GM21381 (cell line): ENCODE data around the gene MVB12B.

ENCODE experiments used
- ATAC-seq: cut with Tn5 transposase; IDR thresholded peaks from one replicate; pipeline ENCODE4 v1.9.1; 2021; ENCODE audit warnings: mild to moderate bottlenecking, moderate library complexity; ENCODE audit not compliant: unreplicated experiment

The MVB12B gene

DNA sequence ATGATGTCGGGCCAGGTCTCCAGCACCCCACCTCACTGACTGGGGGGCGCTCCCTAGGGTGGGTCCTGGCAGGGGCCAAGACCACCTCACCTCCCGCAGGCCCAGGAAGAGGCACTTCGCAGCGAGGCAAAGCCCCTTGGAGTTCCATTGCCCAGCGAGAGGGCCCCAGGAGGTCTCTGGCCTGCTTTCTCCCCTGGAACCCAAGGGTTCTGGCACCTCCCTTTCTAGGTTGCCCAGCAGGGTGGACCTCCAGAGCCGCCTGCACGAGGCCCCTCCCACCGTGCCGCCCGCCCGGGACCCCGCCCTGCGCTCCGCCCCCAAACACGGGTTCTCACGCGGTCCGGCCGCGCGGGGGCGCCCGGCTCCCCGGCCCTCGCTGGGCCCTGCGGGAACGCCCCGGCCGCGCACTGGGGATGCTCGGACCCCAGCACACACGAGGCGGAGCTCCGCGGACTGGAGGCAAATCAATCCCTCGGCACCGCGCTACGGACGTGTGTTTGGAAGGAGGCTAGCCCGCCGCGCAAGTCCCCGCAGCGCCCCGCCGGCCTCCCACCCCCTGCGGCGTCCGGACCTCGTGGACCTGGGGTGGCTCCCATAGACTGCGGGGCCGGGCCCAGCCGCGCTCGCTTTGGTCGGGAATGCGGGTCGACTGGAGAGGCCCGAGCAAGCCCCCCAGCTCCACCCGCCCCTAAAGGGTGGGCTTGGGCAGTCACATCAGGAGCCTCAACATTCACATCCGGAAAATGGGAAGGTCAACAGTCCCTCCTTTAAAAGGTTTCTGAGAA, 187.6 kb downstream of the MVB12B start:
- ATAC-seq: no peak

DNA sequence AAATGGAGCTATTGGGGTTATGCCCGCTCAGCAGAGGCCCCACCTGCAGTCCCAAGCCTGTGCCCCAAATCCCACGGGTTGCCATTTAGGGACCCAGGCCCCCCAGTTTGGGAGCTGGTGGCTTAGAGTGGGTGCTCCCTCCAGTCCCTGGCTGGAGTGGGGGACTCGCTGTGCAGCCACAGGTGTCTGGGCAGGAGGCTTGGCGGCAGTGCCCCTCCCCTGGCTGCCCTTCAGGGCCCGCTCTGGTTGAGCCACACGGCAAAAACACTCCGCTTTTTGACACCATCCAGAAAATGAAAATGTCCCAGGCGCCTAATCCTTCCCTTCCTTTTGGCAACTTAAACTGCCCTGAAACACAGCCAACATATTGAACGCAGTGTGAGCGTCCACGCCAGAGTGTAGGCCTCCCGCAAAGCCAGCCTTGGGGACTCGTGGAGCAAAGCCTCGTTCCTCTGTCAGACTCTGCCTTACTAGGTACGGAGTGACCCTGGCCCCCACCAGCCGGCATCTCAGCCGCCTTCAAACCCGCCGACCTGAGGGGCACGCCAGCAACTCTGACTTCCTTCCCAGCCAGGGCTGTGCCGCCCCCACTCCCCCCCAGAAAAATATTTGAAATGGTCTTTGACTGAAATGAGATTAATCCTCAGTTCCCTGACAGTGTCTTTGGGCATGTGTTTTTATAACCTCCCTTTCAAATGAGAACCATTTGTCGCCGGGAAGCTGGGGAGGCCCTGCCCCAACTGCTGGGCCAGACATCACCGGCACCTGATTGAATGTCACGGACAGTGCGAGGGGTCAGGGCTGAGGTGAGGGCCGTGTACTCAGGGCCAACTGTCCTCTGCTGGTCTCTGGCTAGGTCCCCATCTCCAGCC, 188.6 kb downstream of the MVB12B start:
- no peak for ATAC-seq

DNA sequence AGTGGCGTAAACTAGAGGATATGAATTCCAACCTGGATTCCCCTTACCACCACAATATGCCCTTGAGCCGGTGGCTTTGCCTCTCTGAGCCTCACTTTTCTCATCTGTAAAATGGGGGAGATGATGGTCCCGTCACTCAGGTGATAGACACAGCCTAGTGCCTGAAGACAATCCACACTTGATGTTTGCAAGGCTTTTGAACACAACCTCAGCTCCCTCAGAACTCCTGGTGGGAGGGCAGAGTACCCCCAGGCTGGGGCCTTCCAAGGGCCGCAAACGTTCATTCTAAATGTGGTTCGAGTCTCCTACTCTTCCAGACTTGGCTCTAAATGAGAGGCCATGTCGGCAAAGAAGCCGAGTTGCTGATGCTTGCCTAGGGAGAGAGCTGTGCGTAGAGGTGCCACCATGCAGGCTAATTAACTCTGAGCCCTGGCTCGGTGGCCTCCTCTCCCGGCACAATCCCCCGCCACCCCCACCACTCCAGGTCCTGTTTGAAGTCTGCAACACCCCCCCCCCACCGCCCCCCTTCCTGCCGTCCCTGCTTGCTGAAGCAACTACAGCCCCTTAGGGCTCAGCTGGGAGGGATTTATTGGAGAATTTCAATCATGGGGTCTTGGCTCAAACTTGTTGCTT, 189.4 kb downstream of the MVB12B start:
- no peak for ATAC-seq

DNA sequence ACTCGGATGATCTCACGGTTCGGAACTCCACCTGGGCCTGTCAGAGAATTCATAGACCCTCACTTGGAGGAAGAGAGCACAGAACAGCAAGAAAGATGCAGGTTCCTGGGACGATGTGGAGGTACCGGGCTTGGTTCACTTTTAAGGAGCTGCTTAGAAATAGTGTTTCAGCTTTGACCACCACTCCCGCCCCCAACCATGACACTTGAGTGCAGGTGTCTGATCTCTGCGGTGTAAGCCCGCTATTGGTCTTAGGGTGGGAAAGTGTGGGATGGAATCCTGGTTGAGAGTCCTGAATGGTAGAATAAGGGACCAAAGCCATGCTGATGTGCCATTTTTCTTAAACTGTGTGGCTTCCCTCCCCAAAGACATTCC, 189.9 kb downstream of the MVB12B start:
- ATAC-seq: no peak

DNA sequence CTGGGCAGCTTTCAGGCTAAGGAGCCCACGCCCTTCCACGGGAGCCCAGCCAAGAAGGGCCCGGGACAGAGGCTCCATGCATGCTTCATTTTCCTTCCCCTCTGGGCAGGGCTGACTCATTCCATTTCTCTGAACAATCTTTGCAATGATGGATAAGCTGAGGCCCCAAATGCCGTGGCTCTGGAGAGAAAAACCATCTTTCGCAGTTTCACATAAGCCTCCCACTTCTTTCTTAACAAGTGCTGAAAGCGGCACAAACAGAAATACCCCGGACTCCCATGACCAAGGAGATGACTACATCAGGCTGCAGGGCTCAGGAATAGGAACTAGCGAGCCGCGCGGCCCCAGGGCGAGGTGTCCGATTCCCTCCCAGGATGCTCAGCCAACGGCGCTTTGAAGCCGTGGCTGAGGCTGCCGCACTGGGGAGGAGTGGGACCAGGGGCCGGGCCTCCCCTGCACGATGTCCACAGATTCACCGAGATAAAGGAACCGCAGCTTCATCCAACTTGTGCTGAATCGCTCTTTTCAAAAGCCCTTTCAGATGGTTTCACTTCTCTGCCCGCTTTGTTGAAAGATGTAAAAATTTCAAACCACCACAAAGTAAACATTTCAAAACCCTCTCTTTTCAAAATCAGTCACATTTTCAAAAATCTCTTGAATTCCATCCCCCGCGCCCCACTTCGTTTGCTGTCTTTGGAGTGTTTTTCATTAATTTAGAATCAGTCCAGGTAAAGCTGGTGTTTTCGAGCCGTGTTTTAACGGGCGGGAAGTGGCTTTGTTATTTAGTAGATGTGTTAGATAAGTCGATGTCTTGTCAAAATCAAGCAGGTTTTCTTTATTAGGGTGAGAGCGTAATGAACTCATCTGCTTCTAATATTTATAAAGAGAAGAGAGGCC, 190.6 kb downstream of the MVB12B start:
- ATAC-seq: no peak

DNA sequence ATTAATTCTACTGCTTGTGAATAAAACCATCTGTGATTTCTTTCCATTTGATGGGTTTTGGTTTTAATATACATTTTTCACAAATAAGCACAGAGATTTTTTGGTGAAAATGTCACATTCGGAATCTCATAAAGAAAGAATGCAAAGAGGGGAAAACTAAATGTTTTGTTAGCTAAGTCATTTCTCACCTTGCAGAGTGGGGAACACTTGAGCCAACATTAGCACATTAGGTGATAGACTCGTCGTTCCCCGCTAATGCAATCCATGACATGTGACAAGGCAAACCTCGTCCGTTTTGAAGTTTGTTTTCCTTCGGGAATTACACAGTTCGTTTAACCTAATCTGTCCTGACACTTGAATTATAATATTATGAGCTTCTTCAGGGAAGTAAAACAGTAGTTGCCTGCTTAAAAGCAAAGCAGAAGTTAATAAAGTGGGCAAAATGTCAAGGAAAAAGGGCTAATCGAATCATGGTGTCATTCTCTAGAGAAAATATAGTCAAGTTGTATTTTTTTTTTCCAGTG, 191.3 kb downstream of the MVB12B start:
- ATAC-seq: no peak

DNA sequence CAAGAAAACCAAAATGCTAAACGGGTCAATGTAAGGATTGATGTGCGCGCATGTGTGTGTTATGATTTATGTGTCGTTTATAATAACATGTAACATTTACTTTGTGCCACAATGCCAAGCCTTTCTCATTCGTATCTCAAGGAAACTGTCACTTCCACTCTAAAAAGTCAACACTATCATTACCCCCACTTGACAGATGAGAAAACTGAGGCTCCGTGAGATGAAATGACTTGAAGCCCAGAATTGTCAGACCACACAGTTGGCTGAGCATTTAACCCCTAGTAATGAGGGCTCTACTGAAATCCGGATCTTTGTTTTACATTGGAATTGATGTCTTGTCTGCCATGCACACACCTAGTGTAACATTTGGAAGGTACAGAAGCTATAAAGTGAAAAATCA, 192.1 kb downstream of the MVB12B start:
- ATAC-seq: no peak

DNA sequence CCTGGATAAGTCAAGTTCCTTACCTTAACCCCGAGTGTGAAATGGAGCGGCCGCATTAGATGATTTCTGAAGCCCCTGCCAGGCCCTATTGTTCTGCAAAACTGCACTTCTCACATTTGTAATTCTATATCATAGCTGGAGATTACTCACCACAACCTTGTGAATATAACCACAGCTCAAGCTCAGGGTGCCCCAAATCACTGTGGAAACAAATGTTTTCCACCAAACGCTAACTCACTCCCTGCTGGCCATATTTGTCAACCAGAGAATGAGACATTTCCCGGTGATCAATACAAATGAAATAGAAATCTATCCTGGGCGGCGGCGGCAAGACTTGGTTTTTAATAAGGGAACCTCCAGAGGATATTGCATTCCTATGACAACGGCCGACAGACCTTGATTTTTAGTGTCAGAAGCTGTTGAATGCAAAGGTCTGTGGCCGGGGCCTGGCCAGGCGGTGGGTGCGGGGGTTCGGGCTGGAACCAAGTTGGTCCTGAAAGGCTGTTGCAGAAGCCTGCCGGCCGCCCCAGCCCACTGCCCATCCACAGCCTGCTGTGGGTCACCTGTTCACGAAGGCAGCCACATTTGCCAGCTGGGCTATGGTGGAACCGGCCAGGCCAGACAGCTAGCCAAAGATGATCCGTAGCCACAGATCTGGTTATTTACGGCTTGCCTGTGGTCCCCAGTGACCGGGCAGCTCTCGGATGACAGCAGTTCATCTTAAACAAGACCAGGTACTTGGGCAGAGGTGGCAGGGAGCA, 193.2 kb downstream of the MVB12B start:
- ATAC-seq: no peak

DNA sequence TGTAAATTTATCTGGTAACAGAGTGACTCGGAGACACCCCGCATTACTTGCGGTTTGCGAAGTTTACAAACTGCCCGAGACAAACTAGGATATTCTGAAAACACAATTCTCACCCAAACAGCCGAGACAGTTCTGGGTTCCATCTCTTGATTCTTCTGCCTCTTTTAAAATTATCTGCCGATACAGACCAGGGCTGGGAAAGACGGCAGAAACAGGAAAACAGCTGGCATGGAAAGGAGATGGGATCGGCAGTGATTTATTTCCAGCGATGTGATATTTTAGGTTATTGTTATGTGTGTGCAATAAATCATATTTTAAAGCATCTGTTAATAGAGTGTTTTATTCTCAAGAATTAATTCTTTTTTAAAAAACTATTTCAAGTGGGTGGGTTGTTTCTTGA, 193.8 kb downstream of the MVB12B start:
- no peak for ATAC-seq

DNA sequence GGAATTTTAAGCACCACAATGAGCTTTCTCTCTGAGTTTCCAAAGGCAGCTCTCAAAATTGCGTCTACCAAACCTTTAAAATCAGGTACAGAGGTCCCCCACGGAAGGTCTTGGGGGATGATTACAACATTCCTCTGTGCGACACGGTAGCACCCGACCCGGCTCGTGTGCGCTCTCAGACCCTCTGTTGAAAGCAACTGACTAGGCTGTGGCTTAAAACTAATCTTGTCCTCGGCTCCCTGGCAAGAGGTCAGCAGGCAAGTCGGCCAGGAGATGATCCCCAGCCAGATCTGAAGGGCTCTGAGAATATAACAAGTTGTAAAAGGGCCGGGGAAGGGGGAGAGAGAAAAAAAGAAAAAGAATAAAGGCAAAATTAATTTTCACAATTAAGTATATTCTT, 194.5 kb downstream of the MVB12B start:
- ATAC-seq: no peak

DNA sequence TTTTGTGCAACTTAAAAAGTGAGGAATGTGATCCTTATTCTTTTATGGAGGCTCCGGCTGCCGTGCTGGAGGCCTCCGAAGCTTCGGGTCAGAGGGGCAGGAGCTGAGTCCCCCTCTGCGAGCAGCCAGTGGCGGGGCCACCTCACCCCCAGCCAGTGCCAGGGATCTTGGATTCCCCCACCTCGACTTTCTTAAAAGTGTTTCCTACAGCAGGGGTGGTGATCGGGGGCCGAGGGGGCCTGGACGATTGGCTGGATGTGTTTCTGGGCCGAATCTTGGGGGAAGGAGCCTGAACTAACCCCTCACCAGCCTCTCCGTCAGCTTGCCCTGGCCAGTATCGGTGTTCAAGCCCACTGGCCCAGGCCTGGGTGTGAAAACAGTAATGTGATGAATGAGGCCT, 194.9 kb downstream of the MVB12B start:
- ATAC-seq: no peak

DNA sequence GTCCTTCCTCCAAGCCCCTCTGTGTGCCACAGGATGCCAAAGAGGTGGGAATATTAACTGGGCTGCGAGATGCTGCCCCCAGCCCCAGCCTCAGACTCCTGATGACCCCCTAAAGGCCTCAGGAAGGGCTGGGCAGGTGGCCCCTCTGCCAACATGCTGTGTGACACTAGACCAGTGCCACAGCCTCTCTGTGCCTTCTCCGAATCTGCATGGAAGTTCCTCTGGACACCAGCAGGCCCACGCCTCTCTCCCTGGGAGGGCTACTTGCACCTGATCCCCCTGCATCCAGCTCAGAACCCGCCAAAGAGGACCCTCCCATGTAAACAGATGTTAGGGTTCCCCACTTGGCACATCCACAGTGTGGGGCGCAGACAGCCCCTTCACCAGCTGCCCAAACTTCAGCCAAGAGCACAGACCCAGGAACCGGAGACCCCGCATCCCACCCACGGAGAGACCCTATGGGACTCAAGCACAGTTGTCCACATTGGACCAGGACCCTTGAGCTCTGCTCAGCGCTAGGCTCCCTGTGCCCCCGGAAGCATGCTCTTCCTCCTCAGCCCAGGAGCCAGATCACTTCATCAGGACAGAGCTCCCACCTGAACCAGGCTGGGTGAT, 195.5 kb downstream of the MVB12B start:
- no peak for ATAC-seq

DNA sequence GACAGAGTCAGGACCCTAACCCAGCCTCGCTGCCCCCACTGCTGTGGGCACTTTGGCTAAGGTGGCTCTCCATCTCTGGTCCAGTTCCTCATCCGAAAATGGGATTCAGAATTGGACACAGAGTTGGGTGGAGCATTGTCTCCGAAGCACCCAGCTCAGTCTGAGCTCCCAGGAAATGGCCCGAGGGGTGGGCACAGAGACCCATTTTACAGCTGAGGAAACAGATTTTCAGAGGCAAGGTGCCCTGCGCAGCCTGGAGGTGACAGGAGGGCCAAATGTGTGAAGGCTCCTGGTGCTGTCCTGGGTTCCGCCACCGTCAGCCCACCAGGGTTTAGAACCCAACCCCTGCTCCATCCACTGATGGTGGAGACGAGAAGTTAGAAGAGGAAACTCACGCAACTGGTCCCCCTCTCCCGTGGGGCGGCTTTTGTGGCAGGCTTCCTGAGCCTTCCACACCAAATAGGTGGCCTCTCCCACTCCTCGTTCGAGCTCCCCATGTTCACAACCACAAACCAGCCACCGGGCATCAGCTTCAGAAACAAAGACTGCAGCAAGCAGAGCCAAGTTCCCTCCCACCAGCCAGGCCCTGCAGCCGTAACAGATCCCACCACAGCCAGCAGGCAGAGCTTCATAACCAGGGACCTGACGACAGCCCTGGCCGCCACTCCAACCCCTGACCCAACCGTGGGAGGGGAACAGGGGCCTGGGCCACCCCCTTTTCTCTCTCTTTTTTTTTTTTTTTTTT, 196.2 kb downstream of the MVB12B start:
- no peak for ATAC-seq

DNA sequence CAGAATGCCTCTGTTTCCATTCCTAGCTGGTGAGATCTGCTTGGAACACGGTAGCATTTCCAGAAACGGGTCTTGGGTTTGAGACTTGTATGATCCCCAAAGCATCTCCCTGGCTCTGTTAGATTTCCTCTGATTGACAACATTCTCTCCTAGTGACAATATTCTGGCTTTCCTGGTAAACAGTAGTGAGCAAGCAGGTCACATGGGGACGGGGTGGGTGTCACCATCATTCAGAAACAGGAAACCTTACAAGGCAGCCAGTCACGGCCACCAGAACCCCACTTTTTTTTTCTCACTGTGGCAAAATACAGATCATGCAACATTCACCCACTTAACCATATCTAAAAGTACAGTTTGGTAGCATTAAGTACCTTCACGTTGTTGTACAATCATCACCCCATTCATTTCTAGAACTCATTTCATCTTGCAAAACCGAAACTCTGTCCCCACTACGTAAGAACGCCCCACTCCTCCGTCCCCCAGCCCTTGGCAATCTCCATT, 197.0 kb downstream of the MVB12B start:
- no peak for ATAC-seq

DNA sequence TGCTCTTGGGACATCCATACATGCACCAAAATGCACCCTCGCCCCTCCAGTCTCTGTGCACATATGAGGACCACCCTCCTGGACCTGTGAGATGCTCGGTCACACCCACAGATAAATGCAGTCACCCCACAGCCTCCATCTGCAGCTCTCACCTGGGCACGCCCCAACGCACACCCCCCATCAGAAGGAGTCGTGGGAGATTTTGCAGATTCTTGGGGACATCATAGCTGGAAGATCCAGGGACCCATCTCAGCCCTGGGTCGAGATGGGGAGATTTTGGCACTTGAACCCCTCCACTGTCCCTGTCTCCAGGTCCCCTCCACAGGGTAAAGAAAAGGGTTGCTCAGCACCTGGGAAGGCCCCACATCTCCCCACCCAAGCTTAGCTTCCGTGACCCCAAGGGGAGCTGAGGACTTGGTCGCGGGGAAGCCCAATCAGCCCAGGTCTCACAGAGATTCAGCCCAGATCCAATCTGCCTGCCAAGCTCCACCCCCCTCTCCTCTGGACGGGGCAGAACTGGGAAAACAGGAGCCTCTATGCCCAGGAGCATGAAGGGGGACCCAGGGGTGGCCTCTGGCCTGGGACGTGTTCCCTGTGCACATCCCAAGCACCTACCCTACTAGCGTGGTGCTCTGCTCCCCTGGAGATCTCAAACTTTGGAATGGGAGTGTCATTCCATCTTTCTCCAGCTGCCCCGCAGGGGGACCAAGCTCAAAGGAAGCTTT, 197.9 kb downstream of the MVB12B start:
- ATAC-seq: no peak

DNA sequence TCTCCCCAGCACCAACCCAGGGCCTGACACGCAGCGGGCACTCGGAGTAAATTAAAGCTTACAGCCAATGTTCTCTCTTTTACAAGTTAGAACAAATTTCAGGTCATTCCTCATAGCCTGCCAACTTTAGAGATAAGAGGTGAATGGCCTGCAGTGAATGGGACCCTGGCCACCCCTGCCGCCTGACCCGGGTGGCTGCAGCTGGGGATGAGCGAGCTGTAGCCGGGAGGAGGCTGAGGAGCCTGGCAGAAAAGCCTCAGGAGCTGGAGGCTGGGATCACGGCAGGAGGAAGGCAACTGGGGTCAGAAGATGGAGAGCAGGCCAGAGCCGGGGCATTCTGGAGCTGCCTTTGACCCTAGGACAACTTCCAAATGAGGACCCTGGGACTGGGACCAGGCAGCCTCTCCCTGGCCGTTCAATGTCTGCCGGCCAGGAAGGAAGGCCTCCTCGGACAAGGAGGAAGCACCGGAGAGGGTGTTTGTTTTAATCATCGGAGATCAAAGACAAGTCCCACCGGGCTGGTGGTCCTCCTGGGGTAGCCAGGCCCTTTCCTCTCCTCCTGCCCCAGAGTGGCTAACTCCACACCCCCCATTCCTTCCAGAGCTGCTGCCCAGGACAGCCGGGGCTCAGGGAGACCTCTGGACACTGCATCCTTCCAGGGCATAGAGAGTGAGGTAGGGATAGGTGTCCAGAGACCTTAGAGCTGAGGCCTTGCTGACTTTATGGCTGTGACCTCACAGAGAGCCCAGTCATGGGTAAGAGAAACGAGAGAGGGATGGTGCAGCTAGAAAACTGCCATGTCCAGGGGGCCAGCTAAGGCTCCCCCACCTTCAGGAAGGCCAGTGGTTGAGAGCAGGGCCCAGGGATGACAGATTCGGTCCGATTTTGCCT, 199.8 kb downstream of the MVB12B start:
- ATAC-seq: no peak
